Calu3 (cell line): ENCODE data around the gene USP32. TPM values are rescaled to one million over a fixed set of nuclear protein-coding genes. Genes with fewer than 3 reads are reported as not detected.
A peak's percentile ranks its signal among the peaks of the same experiment; 100 is the strongest.

Experiments used
- BruUV-seq: library from RNA; stranded (reverse); fragments of 400-500 nt; replicated peaks from 2 replicates; lab custom pipeline; 2021; lab: Mats Ljungman, UMichigan
- CTCF ChIA-PET: fragments of 300-600 bp; sonication (Branson Sonifier 250); formaldehyde crosslinking; loops from one replicate; lab custom pipeline; 2022; ENCODE audit warnings: antibody characterized with exemption; lab: Charles Lee
- DNase-seq: peaks from one replicate; pipeline ENCODE4 v3.0.0; 2022
- H3K27ac Mint-ChIP-seq: one replicate; pipeline ENCODE4 v1.8.0; 2022; ENCODE audit warnings: mixed read lengths; ENCODE audit not compliant: unreplicated experiment
- H3K27me3 Mint-ChIP-seq: one replicate; pipeline ENCODE4 v1.8.0; 2022; ENCODE audit warnings: mixed read lengths; ENCODE audit not compliant: unreplicated experiment
- H3K36me3 Mint-ChIP-seq: one replicate; pipeline ENCODE4 v1.8.0; 2022; ENCODE audit warnings: mild to moderate bottlenecking, moderate library complexity, mixed read lengths; ENCODE audit not compliant: insufficient read depth, unreplicated experiment
- H3K4me1 Mint-ChIP-seq: one replicate; pipeline ENCODE4 v1.8.0; 2022; ENCODE audit warnings: mild to moderate bottlenecking, low read depth, mixed read lengths; ENCODE audit not compliant: unreplicated experiment
- H3K4me3 Mint-ChIP-seq: one replicate; pipeline ENCODE4 v1.8.0; 2022; ENCODE audit warnings: mild to moderate bottlenecking, low read depth, moderate library complexity, mixed read lengths; ENCODE audit not compliant: unreplicated experiment
- H3K9me3 Mint-ChIP-seq: one replicate; pipeline ENCODE4 v1.8.0; 2022; ENCODE audit warnings: low read depth, mixed read lengths; ENCODE audit not compliant: unreplicated experiment
- CTCF ChIP-seq: fragments of 200-600 bp; IDR thresholded peaks from one replicate; pipeline ENCODE4 v1.8.0; 2022; ENCODE audit warnings: antibody characterized with exemption; ENCODE audit not compliant: unreplicated experiment
- intact Hi-C: fragments of 100-400 bp; cut with micrococcal nuclease; formaldehyde crosslinking; loops from one replicate; pipeline ENCODE4 v1.10.0; 2022; ENCODE audit not compliant: unreplicated experiment
- total RNA-seq: library from RNA; stranded (reverse); gene quantifications from 2 replicates; pipeline ENCODE4 v1.2.3, GENCODE V29; 2022

The USP32 gene
- total RNA-seq, 1 experiment from 2014 or later, result 29.6 TPM

GRCh38 chr17:60135951-60136666 lies 255.8 kb downstream of the USP32 start:
- TF ChIP-seq CTCF, result no peak
- peak overlapping the region; percentile 94 for H3K4me3 Mint-ChIP-seq
- CTCF ChIA-PET, result no interaction called here
- H3K27me3 Mint-ChIP-seq, result peaks cover 10% of the 10 kb centered on the region
- intact Hi-C loops, result no loop called here
- DNase-seq, result no peak
- no peaks in the 10 kb centered on the region for H3K9me3 Mint-ChIP-seq
- H3K36me3 Mint-ChIP-seq, result peaks cover 25% of the 10 kb centered on the region
- BruUV-seq, result no TSS peak
- H3K27ac Mint-ChIP-seq, result no peak overlapping the region
- peaks cover 17% of the 10 kb centered on the region for H3K4me1 Mint-ChIP-seq

- Mint-ChIP-seq H3K27ac (no peak overlapping the region), H3K36me3 (peaks cover 25% of the 10 kb centered on the region), H3K4me1 (peaks cover 9% of the 10 kb centered on the region), H3K9me3 (no peaks in the 10 kb centered on the region), H3K27me3 (peaks cover 2% of the 10 kb centered on the region), H3K4me3 (peak overlapping the region; percentile 94)
- BruUV-seq, result TSS peak; percentile 53
- intact Hi-C loops, result no loop called here
- TF ChIP-seq CTCF, result no peak
- CTCF ChIA-PET, result no interaction called here
- DNase-seq, result peak; percentile 71
Measured at GRCh38 chr17:60135151-60135950, 256.6 kb downstream of the USP32 start.

GRCh38 chr17:60134396-60135150 lies 257.4 kb downstream of the USP32 start:
- Mint-ChIP-seq H3K4me3 (peak overlapping the region; percentile 94), H3K27ac (no peak overlapping the region), H3K4me1 (peaks cover 9% of the 10 kb centered on the region), H3K27me3 (no peaks in the 10 kb centered on the region), H3K9me3 (no peaks in the 10 kb centered on the region), H3K36me3 (peaks cover 25% of the 10 kb centered on the region)
- intact Hi-C loops, result no loop called here
- DNase-seq, result no peak
- TF ChIP-seq CTCF, result no peak
- BruUV-seq, result no TSS peak
- CTCF ChIA-PET, result no interaction called here

- Mint-ChIP-seq H3K4me3 (no peak overlapping the region), H3K36me3 (peaks cover 17% of the 10 kb centered on the region)
- intact Hi-C loops, result no loop called here
Measured at GRCh38 chr17:60130466-60130865, 261.5 kb downstream of the USP32 start.

More at GRCh38 chr17:60130466-60130865, 261.5 kb downstream of the USP32 start:
- CTCF ChIA-PET, result no interaction called here
- no peaks in the 10 kb centered on the region for H3K9me3 Mint-ChIP-seq
- DNase-seq, result no peak
- H3K4me1 Mint-ChIP-seq, result peaks cover 9% of the 10 kb centered on the region
- BruUV-seq, result no TSS peak
- H3K27ac Mint-ChIP-seq, result no peak overlapping the region
- H3K27me3 Mint-ChIP-seq, result peaks cover 19% of the 10 kb centered on the region
- no peak for TF ChIP-seq CTCF
